HepG2 (cell line): ENCODE measurements around the gene PYURF. TPM values are rescaled to one million over a fixed set of nuclear protein-coding genes. Genes with fewer than 3 reads are reported as not detected.

Experiments
- ATAC-seq: fragments of 200-7000 bp; cut with Tn5 transposase; 3 replicates; pipeline ENCODE4 v1.9.1; 2020; ENCODE audit warnings: mild to moderate bottlenecking, moderate library complexity
- BruUV-seq: library from RNA; stranded (reverse); fragments of 400-500 nt; replicated peaks from 2 replicates; lab custom pipeline; 2021; lab: Mats Ljungman, UMichigan
- CTCF ChIA-PET: fragments of 300-600 bp; formaldehyde crosslinking; extraction: SDS; loops from one replicate; lab custom pipeline; 2021; ENCODE audit warnings: low total read pairs, inconsistent platforms, low intra/inter-chr PET ratio; lab: Yijun Ruan, JAX
- POLR2A ChIA-PET: fragments of 350-600 bp; sonication (Branson Sonifier 250); formaldehyde crosslinking; loops from one replicate; lab custom pipeline; 2020; ENCODE audit warnings: antibody characterized with exemption, inconsistent platforms; lab: Yijun Ruan, JAX
- DNase-seq: peaks from one replicate; pipeline ENCODE4 v3.0.0-alpha.2; 2015; ENCODE audit warnings: low spot score
- FAIRE-seq: peaks from 3 replicates; lab custom pipeline; 2011; peaks lifted over from hg19 to GRCh38; lab: Jason Lieb, UNC
- H2AFZ ChIP-seq: one replicate; pipeline ENCODE4 v1.6.1; 2011; ENCODE audit warnings: low read length, inconsistent platforms
- H3K27ac ChIP-seq: fragments of 300-600 bp; 3 replicates; pipeline ENCODE4 v1.8.0; 2011; ENCODE audit warnings: mixed run types, mild to moderate bottlenecking, mixed read lengths, low read length, inconsistent platforms; ENCODE audit not compliant: insufficient read depth; ENCODE audit errors: extremely low read length
- H3K27me3 ChIP-seq, 2 experiments: fragments of 200-600 bp in 1 of 2; 2 replicates in 1 of 2; 3 replicates in 1 of 2; pipeline versions ENCODE4 v1.6.0 to v1.8.0; 2011; ENCODE audit warnings: low read length in 2 of 2, mild to moderate bottlenecking in 2 of 2, moderate library complexity in 2 of 2, inconsistent platforms in 1 of 2; ENCODE audit not compliant: insufficient read depth in 2 of 2, control insufficient read depth in 1 of 2
- H3K36me3 ChIP-seq, 2 experiments: fragments of 200-600 bp in 1 of 2; replicated peaks in 1 of 2; 2 replicates in 1 of 2; 3 replicates in 1 of 2; pipeline versions ENCODE4 v1.5.1 to v1.8.0; 2011; ENCODE audit warnings: low read length in 2 of 2, inconsistent platforms in 1 of 2; ENCODE audit not compliant: insufficient read depth in 2 of 2, control insufficient read depth in 1 of 2
- H3K4me1 ChIP-seq: 2 replicates; pipeline ENCODE4 v1.5.1; 2012; ENCODE audit warnings: low read length, inconsistent platforms; ENCODE audit not compliant: insufficient read depth
- H3K4me2 ChIP-seq: 2 replicates; pipeline ENCODE4 v1.6.0; 2011; ENCODE audit warnings: low read depth, low read length, inconsistent platforms
- H3K4me3 ChIP-seq, 3 experiments: fragments of 200-600 bp in 1 of 3; sonication (generic), shearing (Covaris generic) in 1 of 3; replicated peaks in 1 of 3; 2 replicates each; pipeline ENCODE4 v1.5.1; 2011 to 2016; ENCODE audit warnings: low read length in 3 of 3, inconsistent platforms in 2 of 3, low read depth in 2 of 3, mild to moderate bottlenecking in 2 of 3, control low read depth in 1 of 3, mixed read lengths in 1 of 3; ENCODE audit not compliant: insufficient read depth in 1 of 3
- H3K79me2 ChIP-seq: one replicate; pipeline ENCODE4 v1.6.1; 2011; ENCODE audit warnings: low read length, inconsistent platforms; ENCODE audit not compliant: insufficient read depth
- H3K9ac ChIP-seq: 2 replicates; pipeline ENCODE4 v1.6.0; 2011; ENCODE audit warnings: mild to moderate bottlenecking, low read depth, low read length, inconsistent platforms; ENCODE audit not compliant: insufficient read depth
- H3K9me3 ChIP-seq: 2 replicates; pipeline ENCODE4 v1.5.1; 2012; ENCODE audit warnings: mild to moderate bottlenecking, low read length
- H4K20me1 ChIP-seq: 2 replicates; pipeline ENCODE4 v1.6.0; 2011; ENCODE audit warnings: inconsistent platforms, mild to moderate bottlenecking, low read length, moderate library complexity; ENCODE audit not compliant: insufficient read depth
- BHLHE40 ChIP-seq: IDR thresholded peaks from 2 replicates; pipeline ENCODE4 v1.6.1; 2011; ENCODE audit warnings: low read length, improper control_type of control experiment
- CEBPZ ChIP-seq: IDR thresholded peaks from 2 replicates; pipeline ENCODE4 v1.6.1; 2012; ENCODE audit warnings: low read length, improper control_type of control experiment
- CENPX ChIP-seq: sonication (generic); formaldehyde crosslinking; IDR thresholded peaks from 2 replicates; pipeline ENCODE4 v1.9.0; 2021; ENCODE audit warnings: mild to moderate bottlenecking, missing genetic modification reagents, moderate library complexity
- GABPA ChIP-seq, 2 experiments: IDR thresholded peaks; 2 replicates each; pipeline ENCODE4 v1.6.1; 2011 to 2016; ENCODE audit warnings: low read depth in 2 of 2, low read length in 1 of 2, missing biosample characterization in 1 of 2, missing genetic modification characterization in 1 of 2
- HMGXB3 ChIP-seq: sonication (generic); formaldehyde crosslinking; IDR thresholded peaks from 2 replicates; pipeline ENCODE4 v1.4.0; 2020; ENCODE audit warnings: missing genetic modification reagents, borderline replicate concordance
- HNRNPH1 ChIP-seq: fragments of 200-400 bp; formaldehyde crosslinking; optimal IDR thresholded peaks from 2 replicates; pipeline ENCODE3; 2017; ENCODE audit warnings: mild to moderate bottlenecking, low read depth, low read length
- MLXIP ChIP-seq: sonication (generic); formaldehyde crosslinking; IDR thresholded peaks from 2 replicates; pipeline ENCODE4 v1.9.0; 2021; ENCODE audit warnings: missing genetic modification reagents, borderline replicate concordance
- ZBTB26 ChIP-seq: IDR thresholded peaks from 2 replicates; pipeline ENCODE4 v1.6.1; 2016; ENCODE audit warnings: missing compliant biosample characterization, missing genetic modification reagents, borderline replicate concordance
- ZNF546 ChIP-seq: sonication (generic); formaldehyde crosslinking; conservative IDR thresholded peaks from 2 replicates; pipeline ENCODE4 v1.8.1; 2023; ENCODE audit warnings: mild to moderate bottlenecking, missing genetic modification reagents
- ZNF569 ChIP-seq: sonication (generic); formaldehyde crosslinking; IDR thresholded peaks from 2 replicates; pipeline ENCODE4 v1.5.0; 2020; ENCODE audit warnings: mild to moderate bottlenecking, missing genetic modification reagents, moderate library complexity, borderline replicate concordance
- ZNF775 ChIP-seq: sonication (generic); formaldehyde crosslinking; IDR thresholded peaks from 2 replicates; pipeline ENCODE4 v1.4.0; 2020; ENCODE audit warnings: missing genetic modification reagents, mild to moderate bottlenecking, moderate library complexity, borderline replicate concordance
- WGBS: methylation state at CpG from one replicate; pipeline ENCODE4 v1.1.6; 2017; ENCODE audit warnings: low lambda C conversion rate; 5-methylcytosine and 5-hydroxymethylcytosine counted together
- in situ Hi-C: cut with HindIII; loops from 2 replicates; pipeline ENCODE4 v1.10.0; 2017; ENCODE audit warnings: low pct_unique_long_range_greater_than_20kb; ENCODE audit not compliant: extremely low pct_ligation_motif_present
- intact Hi-C: fragments of 100-400 bp; cut with micrococcal nuclease; formaldehyde crosslinking; loops from one replicate; pipeline ENCODE4 v1.10.0; 2022; ENCODE audit not compliant: unreplicated experiment
- polyA plus RNA-seq, 8 experiments: library from polyadenylated mRNA; depleted of rRNA in 3 of 8; stranded (reverse) in 7 of 8; unstranded in 1 of 8; fragments of >200 nt; fragmentation: Illumina TruSeq in 4 of 8; extraction: Trizol in 4 of 8; gene quantifications; 2 replicates each; pipeline versions ENCODE4 v1.2.1 to v1.2.3, GENCODE V29; 2011 to 2016; ENCODE audit warnings: low read depth in 4 of 8, missing spikeins in 1 of 8, mixed read lengths in 1 of 8; ENCODE audit not compliant: insufficient read depth in 1 of 8
- total RNA-seq, 5 experiments: library from RNA; depleted of rRNA; stranded (reverse); fragments of >200 nt; fragmentation: Illumina TruSeq; extraction: Trizol; gene quantifications; 2 replicates each; pipeline ENCODE4 v1.2.3, GENCODE V29; 2016; ENCODE audit warnings: low read depth in 1 of 5

Gene PYURF
- total and polyA plus RNA-seq, 2 of the 13 experiments (the other 11 are each of a cell fraction or from before 2014, with no cell fraction given), result 59.9 to 95.2 TPM

- Histone ChIP-seq H3K79me2 (no peaks in the 10 kb centered on the region), H3K27me3 (peaks cover 0 to 10% of the 10 kb centered on the region in 2 experiments; a peak in 2 of 5 replicates), H4K20me1 (no peaks in the 10 kb centered on the region), H3K4me2 (no peak overlapping the region), H3K36me3 (no peaks in the 10 kb centered on the region), H3K4me3 (no peak overlapping the region), H3K9me3 (no peaks in the 10 kb centered on the region), H2AFZ (no peak overlapping the region), H3K4me1 (no peaks in the 10 kb centered on the region), H3K9ac (no peak overlapping the region), H3K27ac (no peak overlapping the region)
- FAIRE-seq (no peak), DNase-seq (no peak), ATAC-seq (no peak)
- intact Hi-C loops, result no loop called here
- ChIA-PET CTCF (no interaction called here), POLR2A (no interaction called here)
- in situ Hi-C loops, result no loop called here
- BruUV-seq, result no TSS peak
- WGBS, result 3% methylated on average over 2 of the region's 2 CpGs
- TF ChIP-seq CENPX (no peak), HNRNPH1 (no peak), GABPA (IDR thresholded peaks at IDR 0.05; ENCODE audit: low read depth, low read length) (no peak), GABPA (CRISPR knock-in tag; IDR thresholded peaks at IDR 0.05; ENCODE audit: low read depth) (no peak), ZBTB26 (no peak), MLXIP (CRISPR knock-in tag) (no peak), ZNF569 (CRISPR knock-in tag) (no peak), HMGXB3 (CRISPR knock-in tag) (no peak), BHLHE40 (no peak), ZNF546 (CRISPR knock-in tag) (no peak), ZNF775 (CRISPR knock-in tag) (no peak), CEBPZ (no peak)
These were observed 20.2 kb downstream of the PYURF start for GRCh38 chr4:88503344-88503743.
